Fibroblast of mammary gland (primary cell): ENCODE data around the gene SLC27A5.
"Not testable (repeated sequence)": the region's sequence is repeated elsewhere in the genome, so short reads cannot be mapped to it uniquely, and the experiment has no call there.

Source experiments
- DNase-seq: peaks from one replicate; pipeline ENCODE4 v3.0.0-alpha.2; 2010; ENCODE audit warnings: low read depth
- H3K4me3 ChIP-seq: 2 replicates; pipeline ENCODE4 v1.5.1; 2011; ENCODE audit warnings: low read depth, mild to moderate bottlenecking, low read length, moderate library complexity; ENCODE audit not compliant: control insufficient read depth
- CTCF ChIP-seq: conservative IDR thresholded peaks from 2 replicates; pipeline ENCODE4 v1.5.1; 2011; ENCODE audit warnings: low read depth, low read length, inconsistent platforms; ENCODE audit not compliant: control insufficient read depth, insufficient read depth

SLC27A5 gene

GRCh38 chr19:58513694-58514563, 2.1 kb upstream of the SLC27A5 start:
- peak; percentile 85 for DNase-seq
- peak overlapping the region; percentile 52 for H3K4me3 ChIP-seq
- no peak for TF ChIP-seq CTCF

GRCh38 chr19:58513213-58513693, 1.5 kb upstream of the SLC27A5 start:
- no peak overlapping the region for H3K4me3 ChIP-seq
- DNase-seq: no peak
- TF ChIP-seq CTCF: no peak

GRCh38 chr19:58510084-58510862, 1.5 kb downstream of the SLC27A5 start:
- no peak for TF ChIP-seq CTCF
- no peak overlapping the region for H3K4me3 ChIP-seq
- no peak for DNase-seq

GRCh38 chr19:58509731-58510083, 2.1 kb downstream of the SLC27A5 start:
- no peak overlapping the region for H3K4me3 ChIP-seq
- TF ChIP-seq CTCF: no peak
- no peak for DNase-seq

- H3K4me3 ChIP-seq, DNase-seq: not testable (repeated sequence)
Measured at GRCh38 chr19:58507602-58508223, 4.1 kb downstream of the SLC27A5 start.

GRCh38 chr19:58500242-58500641, 11.6 kb downstream of the SLC27A5 start:
- H3K4me3 ChIP-seq: peak overlapping the region; percentile 50
- no peak for DNase-seq
- no peak for TF ChIP-seq CTCF
